ENCODE results near the gene SPNS2. TPM values are rescaled to one million over a fixed set of nuclear protein-coding genes. Genes with fewer than 3 reads are reported as not detected.

The SPNS2 gene
- total and polyA plus RNA-seq, 2 of the 8 experiments (the other 6 are each of a cell fraction or from before 2014, with no cell fraction given) = 1.2 to 1.5 TPM

GRCh38 chr17:4482338-4483011 is 16.2 kb upstream of the SPNS2 start:
- DNase-seq (ENCODE audit: low read depth in 1 of 2, low spot score in 2 of 2) = no peak
- no peak overlapping the region for H3K56ac ChIP-seq (replicated peaks; ENCODE audit: insufficient read length, low read depth, low read length)
- CTCF ChIA-PET (ENCODE audit: partially characterized antibody) = interaction anchor here (0.8 to 1.7 kb wide), 9 partner anchors 8 to 266 kb away, joined by 3 to 7 read pairs (median 3); no protein-coding TSS in a partner anchor

More at GRCh38 chr17:4482338-4483011, 16.2 kb upstream of the SPNS2 start:
- no peak overlapping the region for H4K91ac ChIP-seq (replicated peaks; ENCODE audit: insufficient read length, low read length)
- TF ChIP-seq SRF (IDR thresholded peaks at IDR 0.05; ENCODE audit: low read depth, low read length) (no peak), CTCF (IDR thresholded peaks at IDR 0.05; ENCODE audit: control extremely low read depth in 1 of 3, insufficient read depth in 1 of 3, low read depth in 1 of 3, low read length in 3 of 3) (no peak), SP4 (IDR thresholded peaks at IDR 0.05; ENCODE audit: low read length) (no peak), CHD2 (IDR thresholded peaks at IDR 0.05; ENCODE audit: low read length) (no peak), SAP30 (IDR thresholded peaks at IDR 0.05; ENCODE audit: insufficient read depth, insufficient replicate concordance, low read length) (no peak), GTF2F1 (IDR thresholded peaks at IDR 0.05; ENCODE audit: borderline replicate concordance, low read depth, low read length) (no peak), BACH1 (IDR thresholded peaks at IDR 0.05; ENCODE audit: low read length) (no peak), FOSL1 (IDR thresholded peaks at IDR 0.05; ENCODE audit: insufficient read depth, low read depth, low read length) (no peak), SUZ12 (IDR thresholded peaks at IDR 0.05; ENCODE audit: low read length) (no peak)
- no peak overlapping the region for H2BK12ac ChIP-seq (ENCODE audit: low read depth, low read length)
- no peak overlapping the region for H2BK15ac ChIP-seq (ENCODE audit: low read length)
- no peaks in the 10 kb centered on the region for H4K20me1 ChIP-seq (replicated peaks in 1 of 2; ENCODE audit: control insufficient read depth in 1 of 2, insufficient read depth in 2 of 2, low read length in 2 of 2)
- H3K14ac ChIP-seq (ENCODE audit: insufficient read length) = no peak overlapping the region
- no peak overlapping the region for H3K4me2 ChIP-seq (ENCODE audit: insufficient read depth in 1 of 2, low read depth in 2 of 2, low read length in 2 of 2)
- H3K27me3 ChIP-seq (replicated peaks in 1 of 4; ENCODE audit: control insufficient read depth in 3 of 4, extremely low read depth in 1 of 4, insufficient read depth in 3 of 4, low read length in 3 of 4) = no peaks in the 10 kb centered on the region
- no peaks in the 10 kb centered on the region for H3K23me2 ChIP-seq (ENCODE audit: low read depth, low read length)
- H3K36me3 ChIP-seq (ENCODE audit: control insufficient read depth in 2 of 4, insufficient read depth in 4 of 4, low read length in 3 of 4) = no peaks in the 10 kb centered on the region
- H2BK5ac ChIP-seq (ENCODE audit: low read depth, low read length) = no peak overlapping the region
- no peak overlapping the region for H3K23ac ChIP-seq (ENCODE audit: insufficient read length)
- no peak overlapping the region for H2BK120ac ChIP-seq (replicated peaks; ENCODE audit: low read depth, low read length)
- no peaks in the 10 kb centered on the region for H3K79me1 ChIP-seq (ENCODE audit: low read depth, low read length)
- no peak overlapping the region for H3K4me3 ChIP-seq (ENCODE audit: extremely low read depth in 1 of 4, insufficient read depth in 2 of 4, low read depth in 3 of 4, low read length in 4 of 4)
- no peak overlapping the region for H3K9ac ChIP-seq (replicated peaks in 1 of 4; ENCODE audit: extremely low read depth in 1 of 4, low read depth in 3 of 4, low read length in 3 of 4)
- H2BK20ac ChIP-seq (ENCODE audit: low read length) = no peak overlapping the region
- H3K79me2 ChIP-seq (ENCODE audit: control insufficient read depth in 1 of 2, insufficient read depth in 2 of 2, low read length in 2 of 2) = no peaks in the 10 kb centered on the region
- H3K27ac ChIP-seq (ENCODE audit: low read depth, low read length) = no peak overlapping the region
- POLR2A ChIA-PET (ENCODE audit: partially characterized antibody) = interaction anchor here (0.5 to 2.6 kb wide), 5 partner anchors 17 to 339 kb away, joined by 3 to 7 read pairs (median 3); partner anchors contain the start of genes CYB5D2 and ZZEF1
- no peak overlapping the region for H2AFZ ChIP-seq (ENCODE audit: low read length)
- no peak overlapping the region for H3K18ac ChIP-seq (ENCODE audit: extremely low read depth, low read length)
- no peak overlapping the region for H3K4ac ChIP-seq (replicated peaks; ENCODE audit: insufficient read length, low read depth, low read length)
- peak overlapping the region; percentile 46; the same call in 1 of the 2 replicates for H4K8ac ChIP-seq (ENCODE audit: extremely low read depth, insufficient read depth, low read length)
- H3K4me1 ChIP-seq (replicated peaks in 1 of 4; ENCODE audit: control insufficient read depth in 3 of 4, insufficient read depth in 4 of 4, low read length in 3 of 4) = peaks cover 0 to 12% (median 6%) of the 10 kb centered on the region in 4 experiments; a peak in 4 of 7 replicates
- no peak for FAIRE-seq
- H2AK5ac ChIP-seq (ENCODE audit: low read depth, low read length) = no peak overlapping the region
- no peaks in the 10 kb centered on the region for H3K9me3 ChIP-seq (ENCODE audit: insufficient read depth in 2 of 2, low read depth in 1 of 2, low read length in 1 of 2)
- WGBS, 2 experiments (ENCODE audit: extremely low coverage in 1 of 2, insufficient coverage in 1 of 2, insufficient read length in 1 of 2, insufficient replicate concordance in 2 of 2, low coverage in 1 of 2, low lambda C conversion rate in 2 of 2, missing lambda C conversion rate in 1 of 2) = 93% methylated on average over 15 of the region's 16 CpGs; no CpG with 5 or more reads in 1 of the 2 experiments
- H4K5ac ChIP-seq (ENCODE audit: insufficient read length, low read depth, low read length) = no peak overlapping the region
